ENCODE measurements around the gene TANGO6.
"Not testable (repeated sequence)": the region's sequence is repeated elsewhere in the genome, so short reads cannot be mapped to it uniquely, and the experiment has no call there.

GRCh38 chr16:69124961-69125360, 281.6 kb downstream of the TANGO6 start:
- TF ChIP-seq CTCF, EP300, POLR2AphosphoS5 (IDR thresholded peaks at IDR 0.05): not testable (repeated sequence)

Measured in upper lobe of left lung (tissue), 4 donors.